K562 (cell line): ENCODE results near the gene ZSWIM8. TPM values are rescaled to one million over a fixed set of nuclear protein-coding genes. Genes with fewer than 3 reads are reported as not detected.

Experiments
- ATAC-seq: fragments of 200-7000 bp; cut with Tn5 transposase; 3 replicates; pipeline ENCODE4 v1.9.1; 2020; ENCODE audit warnings: moderate library complexity
- BruUV-seq: library from RNA; stranded (reverse); fragments of 400-500 nt; replicated peaks from 2 replicates; lab custom pipeline; 2021; lab: Mats Ljungman, UMichigan
- CTCF ChIA-PET: fragments of 300-600 bp; formaldehyde crosslinking; extraction: SDS; loops from one replicate; lab custom pipeline; 2021; ENCODE audit warnings: low intra/inter-chr PET ratio; lab: Yijun Ruan, JAX
- POLR2A ChIA-PET: fragments of 300-600, 350-650 bp; sonication (Branson Sonifier 250); formaldehyde crosslinking; extraction: SDS; loops from one replicate; lab custom pipeline; 2021; ENCODE audit warnings: antibody characterized with exemption, inconsistent platforms; lab: Yijun Ruan, JAX
- DNase-seq, 4 experiments: peaks; one replicate each; pipeline versions ENCODE4 v3.0.0 to v3.0.0-alpha.2; 2011 to 2018; ENCODE audit warnings: low spot score in 3 of 4, mixed read lengths in 3 of 4; ENCODE audit errors: extremely low read depth in 1 of 4
- FAIRE-seq: peaks from 2 replicates; lab custom pipeline; 2011; peaks lifted over from hg19 to GRCh38; lab: Jason Lieb, UNC
- H2AFZ ChIP-seq: 2 replicates; pipeline ENCODE4 v1.6.0; 2011; ENCODE audit warnings: low read depth, low read length, control low read depth, inconsistent platforms
- H3K27ac ChIP-seq: fragments of 200-600 bp; 3 replicates; pipeline ENCODE4 v1.8.0; 2011; ENCODE audit warnings: low read depth, mild to moderate bottlenecking, control low read depth, inconsistent platforms, low read length, moderate library complexity, mixed read lengths; ENCODE audit errors: extremely low read depth
- H3K27me3 ChIP-seq, 2 experiments: fragments of 300-600 bp in 1 of 2; 2 replicates in 1 of 2; 3 replicates in 1 of 2; pipeline versions ENCODE4 v1.6.0 to v1.8.0; 2011; ENCODE audit warnings: inconsistent platforms in 2 of 2, low read length in 2 of 2, mild to moderate bottlenecking in 1 of 2, mixed read lengths in 1 of 2, moderate library complexity in 1 of 2; ENCODE audit not compliant: control insufficient read depth in 2 of 2, insufficient read depth in 2 of 2
- H3K36me3 ChIP-seq: fragments of 300-600 bp; 3 replicates; pipeline ENCODE4 v1.8.0; 2011; ENCODE audit warnings: mild to moderate bottlenecking, low read length, inconsistent platforms; ENCODE audit not compliant: control insufficient read depth, insufficient read depth
- H3K4me1 ChIP-seq, 2 experiments: fragments of 200-600 bp in 1 of 2; replicated peaks in 1 of 2; 2 replicates in 1 of 2; 3 replicates in 1 of 2; pipeline versions ENCODE4 v1.5.1 to v1.8.0; 2011; ENCODE audit warnings: inconsistent platforms in 2 of 2, low read length in 2 of 2, mild to moderate bottlenecking in 1 of 2, mixed read lengths in 1 of 2, moderate library complexity in 1 of 2; ENCODE audit not compliant: control insufficient read depth in 2 of 2, insufficient read depth in 2 of 2
- H3K4me2 ChIP-seq: 2 replicates; pipeline ENCODE4 v1.6.1; 2011; ENCODE audit warnings: low read length, control low read depth, inconsistent platforms, mixed read lengths; ENCODE audit not compliant: insufficient read depth
- H3K4me3 ChIP-seq: fragments of 200-600 bp; sonication (generic), shearing (Covaris generic); 2 replicates; pipeline ENCODE4 v1.5.1; 2016; ENCODE audit warnings: control low read depth, inconsistent platforms
- H3K79me2 ChIP-seq: fragments of 200-600 bp; 3 replicates; pipeline ENCODE4 v1.8.0; 2011; ENCODE audit warnings: low read length, inconsistent platforms; ENCODE audit not compliant: control insufficient read depth, insufficient read depth
- H3K9ac ChIP-seq, 2 experiments: 2 replicates each; pipeline versions ENCODE4 v1.6.0 to v1.6.1; 2011; ENCODE audit warnings: low read depth in 2 of 2, low read length in 2 of 2, control low read depth in 1 of 2, inconsistent platforms in 1 of 2, mild to moderate bottlenecking in 1 of 2, mixed read lengths in 1 of 2; ENCODE audit not compliant: insufficient read depth in 1 of 2
- H3K9me1 ChIP-seq: one replicate; pipeline ENCODE4 v1.6.0; 2011; ENCODE audit warnings: inconsistent platforms, mild to moderate bottlenecking, low read length, moderate library complexity; ENCODE audit not compliant: control insufficient read depth, insufficient read depth
- H3K9me3 ChIP-seq: replicated peaks from 2 replicates; pipeline ENCODE4 v1.5.1; 2011; ENCODE audit warnings: low read depth, low read length, inconsistent platforms; ENCODE audit not compliant: control insufficient read depth, insufficient read depth
- H4K20me1 ChIP-seq: replicated peaks from 2 replicates; pipeline ENCODE4 v1.6.1; 2011; ENCODE audit warnings: low read length, inconsistent platforms, mixed read lengths; ENCODE audit not compliant: control insufficient read depth, insufficient read depth
- CLOCK ChIP-seq: fragments of 250-450 bp; sonication (Bioruptor Pico); IDR thresholded peaks from 2 replicates; pipeline ENCODE4 v1.4.0; 2020; ENCODE audit warnings: mild to moderate bottlenecking, moderate library complexity, borderline replicate concordance
- HDAC1 ChIP-seq, 2 experiments: fragments of 450-650 bp; IDR thresholded peaks; 2 replicates each; pipeline ENCODE4 v1.6.1; 2016 to 2017; ENCODE audit warnings: inconsistent platforms in 1 of 2, mild to moderate bottlenecking in 1 of 2, moderate library complexity in 1 of 2
- ZNF507 ChIP-seq: conservative IDR thresholded peaks from 2 replicates; pipeline ENCODE4 v1.6.1; 2017; ENCODE audit warnings: missing genetic modification characterization, missing compliant biosample characterization
- WGBS: fragments of 100-300 bp; shearing (Covaris generic); methylation state at CpG from one replicate; pipeline ENCODE4 v1.1.6; 2016; ENCODE audit warnings: low coverage, mixed read lengths; ENCODE audit not compliant: insufficient coverage; ENCODE audit errors: missing lambda C conversion rate; 5-methylcytosine and 5-hydroxymethylcytosine counted together
- in situ Hi-C: fragments of 300-500 bp; cut with MboI; formaldehyde crosslinking; loops from 4 replicates; pipeline ENCODE4 v1.15.0; 2018; ENCODE audit warnings: inconsistent platforms, mixed read lengths
- intact Hi-C: fragments of 100-400 bp; cut with micrococcal nuclease; formaldehyde crosslinking; loops from 2 replicates; pipeline ENCODE4 v1.14.2; 2022
- polyA plus RNA-seq, 8 experiments: library from polyadenylated mRNA; depleted of rRNA in 4 of 8; stranded (reverse) in 5 of 8; unstranded in 3 of 8; fragments of >200 nt; fragmentation: Nextera tagmentation in 2 of 8; fragmentation: Illumina TruSeq in 1 of 8; extraction: Ambion mirVana in 2 of 8; extraction: Trizol in 1 of 8; gene quantifications; 2 replicates each; pipeline versions ENCODE4 v1.2.1 to v1.2.3, GENCODE V29; 2011 to 2014; ENCODE audit warnings: inconsistent platforms in 1 of 8, missing spikeins in 1 of 8
- total RNA-seq, 7 experiments: library from RNA; depleted of rRNA in 6 of 7; stranded (reverse); fragments of >200 nt in 6 of 7; fragmentation: Illumina TruSeq in 2 of 7; extraction: Trizol in 2 of 7; gene quantifications; 2 replicates each; pipeline versions ENCODE4 v1.2.1 to v1.2.3, GENCODE V29; 2011 to 2021; ENCODE audit warnings: low replicate concordance in 1 of 7

ZSWIM8 gene
- total and polyA plus RNA-seq, 9 of the 15 experiments (the other 6 are each of a cell fraction or from before 2014, with no cell fraction given), result 5.6 to 47.8 (median 26.7) TPM

- H3K36me3 ChIP-seq, result peaks cover 78% of the 10 kb centered on the region
- H3K79me2 ChIP-seq, result peaks cover 30% of the 10 kb centered on the region
- no peak overlapping the region for H3K9ac ChIP-seq
- no peaks in the 10 kb centered on the region for H4K20me1 ChIP-seq
- TF ChIP-seq CLOCK (CRISPR knock-in tag), result no peak
- TF ChIP-seq ZNF507, result no peak
- TF ChIP-seq HDAC1 (IDR thresholded peaks at IDR 0.05), result no peak
- no TSS peak for BruUV-seq
- no peaks in the 10 kb centered on the region for H3K27me3 ChIP-seq
- POLR2A ChIA-PET, result interaction anchor here (0.7 to 11.0 kb wide), 8 partner anchors 9 to 205 kb away, joined by 3 to 137 read pairs (median 4); partner anchors contain the start of gene CHCHD1
- H2AFZ ChIP-seq, result no peak overlapping the region
- H3K4me2 ChIP-seq, result no peak overlapping the region
- in situ Hi-C loops (no loop called here), intact Hi-C loops (no loop called here)
- no peak overlapping the region for H3K4me3 ChIP-seq
- peaks cover 3% of the 10 kb centered on the region for H3K9me1 ChIP-seq
- 93% methylated on average over 5 of the region's 5 CpGs for WGBS
- DNase-seq, result no peak
- no peak for FAIRE-seq
- no peak overlapping the region for H3K27ac ChIP-seq
- CTCF ChIA-PET, result no interaction called here
- no peaks in the 10 kb centered on the region for H3K9me3 ChIP-seq
- ATAC-seq, result no peak
- peaks cover 12 to 23% of the 10 kb centered on the region in 2 experiments; a peak in 4 of 5 replicates for H3K4me1 ChIP-seq
Observed at GRCh38 chr10:73769396-73769795, 16.0 kb upstream of the ZSWIM8 start.
